PFSK-1 (cell line): ENCODE data around the gene ARHGEF10L.

ENCODE experiments used
- FOXP2 ChIP-seq: optimal IDR thresholded peaks from 2 replicates; pipeline ENCODE3; 2011; ENCODE audit warnings: borderline replicate concordance, control low read depth, inconsistent platforms; ENCODE audit not compliant: insufficient read depth; ENCODE audit errors: extremely low read length, extremely low read depth
- POLR2AphosphoS5 ChIP-seq: IDR thresholded peaks from 2 replicates; pipeline ENCODE4 v1.6.1; 2012; ENCODE audit warnings: low read depth, mild to moderate bottlenecking, control low read depth, low read length, moderate library complexity
- REST ChIP-seq, 2 experiments: IDR thresholded peaks; 2 replicates each; pipeline versions ENCODE4 v1.6.1 to v1.8.0; 2011 to 2012; ENCODE audit warnings: low read depth in 2 of 2, low read length in 2 of 2, control low read depth in 1 of 2, inconsistent platforms in 1 of 2, mild to moderate bottlenecking in 1 of 2, moderate library complexity in 1 of 2; ENCODE audit not compliant: insufficient read depth in 1 of 2

- TF ChIP-seq FOXP2 (no peak), POLR2AphosphoS5 (no peak), REST (IDR thresholded peaks at IDR 0.05; ENCODE audit: insufficient read depth in 1 of 2, low read depth in 2 of 2, low read length in 2 of 2) (no peak)
Measured at GRCh38 chr1:17649371-17650106, 110.0 kb downstream of the ARHGEF10L start.
